Measurements from ENCODE around the gene PRMT7. TPM values are rescaled to one million over a fixed set of nuclear protein-coding genes. Genes with fewer than 3 reads are reported as not detected.

The PRMT7 gene
- total RNA-seq, 1 experiment from 2014 or later, result 47.5 TPM

GRCh38 chr16:68380348-68380670 is 69.5 kb downstream of the PRMT7 start:
- no peaks in the 10 kb centered on the region for H3K9me3 ChIP-seq (ENCODE audit: insufficient read depth, low read depth)
- POLR2A ChIA-PET (ENCODE audit: unreplicated experiment), result no interaction called here
- H3K27me3 ChIP-seq (ENCODE audit: insufficient read depth, low read depth), result no peaks in the 10 kb centered on the region
- no peak for DNase-seq
- H3K36me3 ChIP-seq (ENCODE audit: low read depth), result no peaks in the 10 kb centered on the region
- no peaks in the 10 kb centered on the region for H3F3A ChIP-seq (ENCODE audit: insufficient read depth, low read depth)
- no peak overlapping the region for H3K4me2 ChIP-seq
- no peak overlapping the region for H3K4me3 ChIP-seq
- CTCF ChIA-PET, result no interaction called here
- H2AFZ ChIP-seq, result no peak overlapping the region
- H3K4me1 ChIP-seq (replicated peaks; ENCODE audit: insufficient read depth), result peaks cover 7% of the 10 kb centered on the region; the same call in 1 of the 2 replicates
- H3K79me2 ChIP-seq (ENCODE audit: low read depth), result no peaks in the 10 kb centered on the region
- intact Hi-C loops (cut with micrococcal nuclease; ENCODE audit: unreplicated experiment), result no loop called here
- no peaks in the 10 kb centered on the region for H3K9me2 ChIP-seq (ENCODE audit: insufficient read depth)
- H4K20me1 ChIP-seq (ENCODE audit: insufficient read depth), result no peaks in the 10 kb centered on the region
- no TSS peak for BruUV-seq (replicated peaks)
- TF ChIP-seq CTCF (conservative IDR thresholded peaks at IDR 0.05) (no peak), EZH2 (IDR thresholded peaks at IDR 0.05; ENCODE audit: low read depth) (no peak)
- H3K27ac ChIP-seq, result no peak overlapping the region

GRCh38 chr16:68380676-68381362 is 70.0 kb downstream of the PRMT7 start:
- ChIA-PET POLR2A (ENCODE audit: unreplicated experiment) (no interaction called here), CTCF (interaction anchor here (0.5 to 0.6 kb wide), 2 partner anchors 17 to 147 kb away, joined by 3 to 5 read pairs; no protein-coding TSS in a partner anchor)
- Histone ChIP-seq H3K9me2 (ENCODE audit: insufficient read depth) (no peaks in the 10 kb centered on the region), H2AFZ (no peak overlapping the region), H4K20me1 (ENCODE audit: insufficient read depth) (no peaks in the 10 kb centered on the region), H3K79me2 (ENCODE audit: low read depth) (no peaks in the 10 kb centered on the region), H3K27me3 (ENCODE audit: insufficient read depth, low read depth) (no peaks in the 10 kb centered on the region), H3K36me3 (ENCODE audit: low read depth) (no peaks in the 10 kb centered on the region), H3K4me1 (replicated peaks; ENCODE audit: insufficient read depth) (peaks cover 7% of the 10 kb centered on the region; the same call in 1 of the 2 replicates), H3K27ac (no peak overlapping the region), H3K4me3 (no peak overlapping the region), H3F3A (ENCODE audit: insufficient read depth, low read depth) (no peaks in the 10 kb centered on the region), H3K4me2 (no peak overlapping the region), H3K9me3 (ENCODE audit: insufficient read depth, low read depth) (no peaks in the 10 kb centered on the region)
- TF ChIP-seq EZH2 (IDR thresholded peaks at IDR 0.05; ENCODE audit: low read depth) (no peak), CTCF (conservative IDR thresholded peaks at IDR 0.05) (no peak)
- intact Hi-C loops (cut with micrococcal nuclease; ENCODE audit: unreplicated experiment), result no loop called here
- no TSS peak for BruUV-seq (replicated peaks)
- DNase-seq, result no peak

- TF ChIP-seq CTCF (conservative IDR thresholded peaks at IDR 0.05) (no peak), EZH2 (IDR thresholded peaks at IDR 0.05; ENCODE audit: low read depth) (no peak)
- H4K20me1 ChIP-seq (ENCODE audit: insufficient read depth), result no peaks in the 10 kb centered on the region
- DNase-seq, result no peak
- H3K27ac ChIP-seq, result no peak overlapping the region
- no peaks in the 10 kb centered on the region for H3K79me2 ChIP-seq (ENCODE audit: low read depth)
- ChIA-PET CTCF (interaction anchor here (0.5 to 0.6 kb wide), 2 partner anchors 17 to 146 kb away, joined by 3 to 5 read pairs; no protein-coding TSS in a partner anchor), POLR2A (ENCODE audit: unreplicated experiment) (no interaction called here)
- H3K4me2 ChIP-seq, result no peak overlapping the region
- H3K4me3 ChIP-seq, result no peak overlapping the region
- no peak overlapping the region for H2AFZ ChIP-seq
- no peaks in the 10 kb centered on the region for H3K36me3 ChIP-seq (ENCODE audit: low read depth)
- no peaks in the 10 kb centered on the region for H3K9me3 ChIP-seq (ENCODE audit: insufficient read depth, low read depth)
- intact Hi-C loops (cut with micrococcal nuclease; ENCODE audit: unreplicated experiment), result no loop called here
- no peaks in the 10 kb centered on the region for H3K27me3 ChIP-seq (ENCODE audit: insufficient read depth, low read depth)
- H3F3A ChIP-seq (ENCODE audit: insufficient read depth, low read depth), result no peaks in the 10 kb centered on the region
- no peaks in the 10 kb centered on the region for H3K9me2 ChIP-seq (ENCODE audit: insufficient read depth)
- no TSS peak for BruUV-seq (replicated peaks)
- peaks cover 7% of the 10 kb centered on the region; the same call in 1 of the 2 replicates for H3K4me1 ChIP-seq (replicated peaks; ENCODE audit: insufficient read depth)
Observed at GRCh38 chr16:68381363-68381724, 70.5 kb downstream of the PRMT7 start.
